NOMO-1 treated with DMSO at 0.1 percent for 48 hours (cell line): Measurements from ENCODE around the gene PHF21A.
"Not testable (repeated sequence)": the region's sequence is repeated elsewhere in the genome, so short reads cannot be mapped to it uniquely, and the experiment has no call there.

Experiments
- DNase-seq: peaks from one replicate; lab custom pipeline; 2025; ENCODE audit not compliant: unreplicated experiment; lab: John Stamatoyannopoulos, UW

Gene PHF21A

GRCh38 chr11:46036969-46037368, 84.3 kb downstream of the PHF21A start:
- no peak for DNase-seq

DNA sequence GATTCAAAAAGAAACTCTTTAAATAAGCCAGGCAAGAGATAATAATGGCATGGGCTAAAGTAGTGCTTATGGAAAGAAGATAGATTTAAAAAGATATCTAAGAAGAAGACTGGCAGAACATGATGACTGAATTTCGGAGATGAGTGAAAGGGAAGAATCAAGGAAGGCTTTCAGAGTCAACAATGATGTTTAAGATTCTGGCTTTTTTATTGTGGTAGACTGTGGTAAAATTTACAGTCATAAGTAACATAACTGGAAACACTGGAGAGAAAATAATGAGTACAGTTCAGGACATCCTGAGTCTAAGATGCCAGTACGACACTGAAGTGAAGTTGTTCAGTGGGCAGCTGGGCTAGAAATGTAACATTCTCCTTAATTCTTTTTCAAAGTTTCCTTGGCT, 85.2 kb downstream of the PHF21A start:
- DNase-seq: no peak

DNA sequence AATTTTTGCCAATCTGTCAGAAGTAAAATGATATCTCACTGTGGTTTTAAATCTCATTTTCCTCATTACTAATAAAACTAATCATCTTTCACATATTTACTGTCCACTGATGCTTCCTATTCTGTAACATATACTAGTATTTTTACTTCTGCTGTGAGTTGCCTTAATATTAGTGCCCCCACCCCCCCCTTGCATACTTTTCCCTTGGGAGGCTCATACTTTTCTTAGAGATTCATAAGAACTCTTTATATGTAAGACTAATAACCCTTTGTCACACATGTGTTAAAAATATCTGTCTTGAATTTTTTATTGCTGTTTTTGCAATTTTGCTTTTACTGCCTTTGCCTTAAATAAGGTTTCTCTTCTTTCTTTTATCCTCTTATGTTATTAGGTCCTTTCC, 87.2 kb downstream of the PHF21A start:
- DNase-seq: no peak

- DNase-seq: no peak
Observed at GRCh38 chr11:46026606-46027293, 94.5 kb downstream of the PHF21A start.

- DNase-seq: no peak
Observed at GRCh38 chr11:46020084-46020599, 101.1 kb downstream of the PHF21A start.

DNA sequence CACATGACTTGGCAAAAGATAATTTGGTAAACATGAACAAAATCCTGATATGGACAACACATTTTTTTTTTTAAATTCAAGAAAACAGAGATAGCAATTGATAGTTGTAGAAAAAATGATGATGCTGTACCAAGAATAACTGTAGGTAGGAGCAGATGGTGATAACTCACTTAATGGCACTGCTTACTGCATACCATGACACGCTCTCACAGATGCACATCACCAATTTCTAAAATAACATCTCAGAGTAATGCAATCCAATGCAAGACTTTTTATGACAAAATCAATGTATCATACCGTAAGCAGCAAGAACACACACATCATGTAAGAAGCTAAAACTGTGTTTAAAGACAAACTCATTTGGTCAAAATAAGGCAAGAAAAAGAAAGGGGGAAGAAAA, 102.6 kb downstream of the PHF21A start:
- no peak for DNase-seq

DNA sequence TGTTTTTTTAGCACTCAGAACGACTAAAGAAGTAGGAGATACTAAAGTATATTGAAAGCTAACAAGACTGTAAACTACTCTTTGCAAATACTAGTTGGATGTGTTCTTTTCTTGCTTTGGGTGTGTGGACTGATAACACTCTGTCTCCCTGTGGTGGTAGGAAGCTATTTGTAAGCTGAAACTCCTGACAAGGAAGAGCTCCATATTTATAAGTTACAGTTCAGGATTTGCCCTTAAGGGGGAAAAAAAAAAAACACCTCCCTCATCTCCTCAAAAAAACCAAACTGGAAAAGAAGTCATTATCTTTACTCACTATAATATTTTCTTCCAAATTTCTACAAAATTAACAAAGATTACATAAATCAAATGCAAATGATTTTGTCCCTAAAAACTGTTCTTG, 103.9 kb downstream of the PHF21A start:
- no peak for DNase-seq

- DNase-seq: no peak
Observed at GRCh38 chr11:46015941-46016340, 105.3 kb downstream of the PHF21A start.

- not testable (repeated sequence) for DNase-seq
Observed at GRCh38 chr11:46014168-46014567, 107.1 kb downstream of the PHF21A start.

DNA sequence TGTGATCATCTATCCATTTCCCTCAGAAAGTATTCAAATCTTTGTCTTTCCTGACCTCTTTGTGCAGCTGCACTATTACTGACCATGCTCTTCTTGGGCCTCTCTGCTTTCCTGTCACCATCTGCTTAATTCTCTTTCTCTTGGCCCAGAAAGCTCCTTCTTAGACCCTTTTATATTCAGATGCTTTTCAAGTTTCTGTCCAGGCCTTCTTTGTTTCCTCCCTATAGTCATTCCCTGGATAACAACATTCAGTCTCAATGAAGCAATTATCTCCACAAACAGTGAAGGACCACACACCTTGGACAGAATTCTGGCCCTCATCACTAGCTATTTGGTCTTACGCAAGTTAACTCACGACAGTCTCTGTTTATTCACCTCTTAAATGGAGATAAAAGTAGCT, 109.1 kb downstream of the PHF21A start:
- DNase-seq: no peak

DNA sequence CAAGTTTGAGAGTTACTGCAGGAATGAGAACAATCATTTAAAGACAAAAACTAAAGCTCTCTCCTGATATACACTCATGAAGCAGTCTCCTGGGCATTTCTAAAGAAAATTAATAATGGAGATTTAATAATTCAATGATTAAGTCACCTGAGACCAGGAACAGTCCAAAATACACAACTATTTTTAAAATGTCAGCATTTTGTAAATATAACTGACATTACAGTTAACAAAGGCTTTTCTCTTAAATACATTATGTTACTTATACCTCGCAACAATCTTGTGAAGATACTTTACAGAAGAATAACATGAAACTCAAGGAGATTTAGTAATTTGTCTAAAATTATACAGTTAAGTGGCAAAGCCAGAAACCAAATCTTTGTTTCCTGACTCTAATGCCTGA, 111.2 kb downstream of the PHF21A start:
- DNase-seq: no peak

GRCh38 chr11:46009647-46010046, 111.6 kb downstream of the PHF21A start:
- peak; percentile 5 for DNase-seq

GRCh38 chr11:46006418-46007070, 114.7 kb downstream of the PHF21A start:
- DNase-seq: peak; percentile 79

DNA sequence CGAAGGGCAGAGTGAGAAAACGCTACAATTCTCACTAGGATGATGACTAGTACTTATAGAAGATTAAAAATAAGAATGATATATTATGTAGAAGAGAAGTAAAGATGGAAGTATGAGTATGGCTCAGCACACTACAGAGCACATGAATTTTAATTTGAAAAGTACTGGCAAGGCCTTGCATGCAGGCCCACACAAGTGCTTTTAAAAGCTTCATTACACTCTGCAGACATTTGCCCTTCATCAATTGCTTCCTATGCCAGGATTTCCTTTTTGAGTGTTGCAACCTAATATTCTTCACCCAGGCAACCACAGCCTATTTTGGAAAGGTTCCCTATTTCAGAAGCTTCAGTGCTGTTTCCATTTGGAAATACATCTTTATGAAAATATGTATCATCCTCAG, 117.7 kb downstream of the PHF21A start:
- DNase-seq: peak; percentile 69

DNA sequence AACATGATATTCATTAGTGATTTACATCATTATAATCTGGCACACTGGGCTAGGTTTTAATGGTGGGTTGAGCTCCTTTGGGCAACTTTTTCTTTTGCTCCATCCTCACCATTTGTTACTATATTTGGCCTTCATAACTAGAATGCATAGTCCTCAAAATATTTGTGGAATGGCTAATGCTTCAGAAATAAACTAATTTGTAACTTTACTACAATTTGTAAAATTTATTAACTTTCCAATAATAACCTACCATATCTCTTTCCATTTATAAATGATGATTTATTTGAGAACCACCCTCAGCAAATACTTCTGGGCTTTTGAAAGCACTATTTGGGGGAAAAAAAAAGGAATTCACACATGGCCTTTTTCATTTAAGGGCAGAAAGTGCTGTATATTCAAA, 119.1 kb downstream of the PHF21A start:
- no peak for DNase-seq

DNA sequence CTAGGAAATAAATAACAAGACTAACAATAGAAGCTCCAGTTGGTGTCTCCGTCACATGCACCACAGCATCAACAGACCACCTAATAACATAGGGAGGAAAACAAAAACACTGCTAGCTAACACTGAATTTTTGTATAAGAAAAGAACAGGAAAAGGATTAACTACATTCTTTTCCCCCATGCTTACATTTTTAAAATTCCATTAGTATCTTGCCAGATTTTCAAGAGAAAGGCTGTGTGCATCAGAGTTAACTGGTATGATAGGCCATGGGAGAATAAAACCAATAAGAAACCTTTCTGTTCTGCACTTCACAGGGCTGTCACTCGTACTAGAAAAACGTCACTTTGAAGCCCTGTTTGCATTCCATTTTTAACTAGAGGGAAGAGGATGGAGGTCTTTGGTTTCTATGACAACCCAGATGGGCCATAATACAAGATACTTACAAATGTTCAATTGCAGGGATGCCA, 119.8 kb downstream of the PHF21A start:
- DNase-seq: no peak

GRCh38 chr11:45997599-45997998, 123.7 kb downstream of the PHF21A start:
- no peak for DNase-seq

GRCh38 chr11:45995342-45995734, 125.9 kb downstream of the PHF21A start:
- no peak for DNase-seq

- DNase-seq: no peak
Observed at GRCh38 chr11:45994371-45995341, 126.6 kb downstream of the PHF21A start.

- DNase-seq: no peak
Observed at GRCh38 chr11:45993531-45994001, 127.7 kb downstream of the PHF21A start.

GRCh38 chr11:45988921-45989320, 132.3 kb downstream of the PHF21A start:
- no peak for DNase-seq
